Parathyroid adenoma (tissue), 2 donors: ENCODE data around the gene CISD3.

ENCODE experiments used
- H2AFZ ChIP-seq: fragments of 300-600 bp; sonication (generic); one replicate; pipeline ENCODE4 v1.7.0; 2017; ENCODE audit warnings: antibody characterized with exemption, mild to moderate bottlenecking
- H3K27ac ChIP-seq: fragments of 300-600 bp; sonication (generic); one replicate; pipeline ENCODE4 v1.7.0; 2017
- H3K27me3 ChIP-seq: fragments of 300-600 bp; sonication (generic); one replicate; pipeline ENCODE4 v1.7.0; 2017; ENCODE audit warnings: low read length; ENCODE audit not compliant: control insufficient read depth, insufficient read depth
- H3K36me3 ChIP-seq: fragments of 300-600 bp; sonication (generic); one replicate; pipeline ENCODE4 v1.7.0; 2017; ENCODE audit warnings: low read length; ENCODE audit not compliant: control insufficient read depth, insufficient read depth
- H3K4me1 ChIP-seq: fragments of 300-600 bp; sonication (generic); one replicate; pipeline ENCODE4 v1.7.0; 2017; ENCODE audit warnings: control low read depth
- H3K4me2 ChIP-seq: fragments of 300-600 bp; sonication (generic); one replicate; pipeline ENCODE4 v1.7.0; 2017; ENCODE audit warnings: low read length
- H3K4me3 ChIP-seq: fragments of 300-600 bp; sonication (generic); one replicate; pipeline ENCODE4 v1.7.0; 2017; ENCODE audit warnings: low read depth, low read length
- H3K79me2 ChIP-seq: fragments of 300-600 bp; sonication (generic); one replicate; pipeline ENCODE4 v1.7.0; 2017; ENCODE audit warnings: control low read depth
- H3K9ac ChIP-seq: fragments of 300-600 bp; sonication (generic); one replicate; pipeline ENCODE4 v1.7.0; 2017; ENCODE audit warnings: mild to moderate bottlenecking
- H3K9me3 ChIP-seq: fragments of 300-600 bp; sonication (generic); one replicate; pipeline ENCODE4 v1.7.0; 2017; ENCODE audit warnings: low read length; ENCODE audit not compliant: control insufficient read depth
- CTCF ChIP-seq: fragments of 300-600 bp; sonication (generic); IDR thresholded peaks from one replicate; pipeline ENCODE4 v1.7.0; 2017; ENCODE audit warnings: antibody characterized with exemption, mild to moderate bottlenecking
- donor health status: primary hyperparathyroidism.

Gene CISD3

GRCh38 chr17:38746004-38746848 is 16.1 kb downstream of the CISD3 start:
- H3K9me3 ChIP-seq = no peaks in the 10 kb centered on the region
- H3K4me3 ChIP-seq = peak overlapping the region; percentile 75
- no peak overlapping the region for H2AFZ ChIP-seq
- peaks cover 10% of the 10 kb centered on the region for H3K79me2 ChIP-seq
- H3K36me3 ChIP-seq = no peaks in the 10 kb centered on the region
- peaks cover 34% of the 10 kb centered on the region for H3K4me1 ChIP-seq
- peak overlapping the region; percentile 79 for H3K4me2 ChIP-seq
- H3K27me3 ChIP-seq = no peaks in the 10 kb centered on the region
- TF ChIP-seq CTCF = no peak
- peak overlapping the region; percentile 78 for H3K27ac ChIP-seq
- H3K9ac ChIP-seq = no peak overlapping the region

GRCh38 chr17:38746849-38747462 is 16.8 kb downstream of the CISD3 start:
- no peaks in the 10 kb centered on the region for H3K36me3 ChIP-seq
- H3K9ac ChIP-seq = no peak overlapping the region
- H3K9me3 ChIP-seq = no peaks in the 10 kb centered on the region
- H3K79me2 ChIP-seq = peaks cover 10% of the 10 kb centered on the region
- peaks cover 38% of the 10 kb centered on the region for H3K4me1 ChIP-seq
- H3K4me3 ChIP-seq = peak overlapping the region; percentile 75
- TF ChIP-seq CTCF = no peak
- H2AFZ ChIP-seq = peak overlapping the region; percentile 83
- peak overlapping the region; percentile 78 for H3K27ac ChIP-seq
- peak overlapping the region; percentile 79 for H3K4me2 ChIP-seq
- no peaks in the 10 kb centered on the region for H3K27me3 ChIP-seq

GRCh38 chr17:38747463-38748148 is 17.5 kb downstream of the CISD3 start:
- Histone ChIP-seq H3K4me3 (peak overlapping the region; percentile 75), H2AFZ (peak overlapping the region; percentile 83), H3K9me3 (no peaks in the 10 kb centered on the region), H3K36me3 (no peaks in the 10 kb centered on the region), H3K4me1 (peaks cover 35% of the 10 kb centered on the region), H3K27me3 (no peaks in the 10 kb centered on the region), H3K4me2 (peak overlapping the region; percentile 79), H3K79me2 (peaks cover 11% of the 10 kb centered on the region), H3K27ac (peak overlapping the region; percentile 78), H3K9ac (peak overlapping the region; percentile 88)
- no peak for TF ChIP-seq CTCF

GRCh38 chr17:38748149-38748891 is 18.2 kb downstream of the CISD3 start, which contains the start of gene PCGF2:
TSS of gene PCGF2 (minus strand) at chr17:38748336. CDS start at chr17:38740402, 7,934 bp downstream.
- peak within 1 kb of the TSS; percentile 96 for H3K27ac ChIP-seq
- peaks cover 34% of the 10 kb centered on the region for H3K4me1 ChIP-seq

More at GRCh38 chr17:38748149-38748891, 18.2 kb downstream of the CISD3 start, which contains the start of gene PCGF2:
- peak within 1 kb of the TSS; percentile 88 for H3K9ac ChIP-seq
- no peaks in the 10 kb centered on the region for H3K36me3 ChIP-seq
- H2AFZ ChIP-seq = peak within 1 kb of the TSS; percentile 83
- peak within 1 kb of the TSS; percentile 93 for H3K4me2 ChIP-seq
- no peaks in the 10 kb centered on the region for H3K27me3 ChIP-seq
- peak within 1 kb of the TSS; percentile 88 for H3K4me3 ChIP-seq
- peaks cover 18% of the 10 kb centered on the region for H3K79me2 ChIP-seq
- TF ChIP-seq CTCF = no peak
- no peaks in the 10 kb centered on the region for H3K9me3 ChIP-seq
